AML-193 (cell line): ENCODE measurements around the gene CREB3L4.
"Not testable (repeated sequence)": the region's sequence is repeated elsewhere in the genome, so short reads cannot be mapped to it uniquely, and the experiment has no call there.

Experiments
- DNase-seq, 2 experiments: peaks; one replicate each; lab custom pipeline; 2025; lab: John Stamatoyannopoulos, UW

CREB3L4 gene

DNA sequence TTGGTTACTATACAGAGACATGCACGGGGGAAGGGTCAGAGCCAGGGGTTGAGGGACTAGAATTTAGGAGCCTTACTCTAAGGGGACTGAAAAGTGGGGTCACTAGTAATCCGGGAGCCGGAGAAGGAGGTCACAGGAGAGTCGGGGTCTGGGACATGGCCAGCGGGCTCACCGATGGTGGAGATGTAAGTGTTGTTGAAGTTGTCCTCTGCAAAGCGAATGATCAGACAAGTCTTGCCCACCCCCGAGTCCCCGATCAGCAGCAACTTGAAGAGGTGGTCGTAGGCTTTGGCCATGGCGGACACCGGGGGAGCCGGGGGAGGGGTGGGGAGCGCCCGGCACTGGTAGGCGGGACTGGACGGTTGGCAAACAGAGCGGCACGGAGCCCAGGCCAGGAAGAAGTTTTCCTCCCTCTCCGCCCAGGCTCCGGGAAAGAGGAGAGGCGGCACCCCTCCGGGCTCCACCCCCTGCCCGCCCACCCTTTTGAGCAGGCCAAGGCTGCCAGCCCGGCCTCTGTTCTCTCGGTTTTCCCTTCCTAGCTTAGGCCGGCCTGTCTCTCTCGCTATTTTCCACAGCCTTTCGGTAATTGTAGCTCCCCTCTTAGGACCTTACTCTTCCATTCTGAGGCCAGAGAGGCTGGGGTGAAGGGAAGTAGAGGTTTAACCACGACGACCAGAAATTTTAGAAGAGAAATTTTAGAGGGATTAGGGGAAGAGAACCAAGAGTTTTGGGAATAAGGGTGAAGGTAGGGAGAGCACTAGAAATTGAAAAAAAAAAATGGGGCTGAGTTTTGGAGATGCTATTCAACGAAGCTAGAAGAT lies 18.4 kb downstream of the CREB3L4 start, which contains the start of gene RAB13:
TSS of gene RAB13 (minus strand) at position 399 of the 821 bp plus-strand sequence. CDS start at position 296, 103 bp downstream.
- DNase-seq, result no peak

DNA sequence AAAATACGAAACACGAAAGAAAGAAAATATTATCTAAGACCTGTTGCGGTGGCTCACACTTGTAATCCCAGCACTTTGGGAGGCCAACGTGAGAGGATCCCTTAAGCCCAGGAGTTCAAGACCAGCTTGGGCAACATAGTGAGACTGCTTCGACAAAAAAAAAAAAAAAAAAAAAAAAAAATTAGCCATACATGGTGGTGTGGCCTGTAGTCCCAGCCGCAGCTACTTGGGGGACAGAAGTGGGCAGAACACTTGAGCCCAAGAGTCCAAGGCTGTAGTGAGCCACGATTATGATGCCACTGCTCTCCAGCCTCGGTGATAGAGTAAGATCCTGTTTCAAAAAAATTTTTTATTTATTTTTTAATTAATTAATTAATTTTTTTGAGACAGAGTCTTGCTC lies 19.9 kb downstream of the CREB3L4 start:
- no peak for DNase-seq

DNA sequence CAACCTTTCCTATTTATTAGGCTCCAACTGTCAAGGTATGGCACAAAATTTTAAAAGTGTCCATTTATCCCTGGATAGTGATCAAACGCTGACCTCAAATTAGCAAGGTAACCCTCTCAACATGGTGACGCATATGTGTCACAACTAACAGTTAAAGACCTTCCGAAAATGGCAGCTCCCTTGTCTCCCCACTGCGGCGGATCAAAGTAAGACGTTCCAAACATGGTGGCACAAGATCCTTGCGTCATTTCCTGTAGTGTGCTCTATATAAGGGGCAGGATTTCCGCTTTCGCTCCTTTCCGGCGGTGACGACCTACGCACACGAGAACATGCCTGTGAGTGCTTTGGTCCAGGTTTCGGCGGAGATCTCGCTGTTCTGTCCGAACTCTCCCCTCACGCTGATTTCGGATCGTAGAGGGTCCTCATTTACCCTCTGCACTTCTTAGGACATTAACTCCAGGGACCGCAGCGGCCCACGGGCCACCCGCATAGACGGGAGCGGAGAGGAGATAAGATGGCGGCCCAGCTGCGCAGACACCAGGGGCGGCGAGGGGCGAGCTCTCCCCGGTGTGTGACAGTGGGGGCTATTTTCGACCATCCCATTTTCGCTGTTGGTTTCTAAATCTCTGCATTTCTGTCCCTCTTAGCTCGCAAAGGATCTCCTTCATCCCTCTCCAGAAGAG lies 22.9 kb downstream of the CREB3L4 start, which contains the start of gene RPS27:
TSS of gene RPS27 (plus strand) at position 295 of the 683 bp plus-strand sequence. CDS start at position 330, 35 bp downstream.
- DNase-seq, result peak; percentile 95 to 96

DNA sequence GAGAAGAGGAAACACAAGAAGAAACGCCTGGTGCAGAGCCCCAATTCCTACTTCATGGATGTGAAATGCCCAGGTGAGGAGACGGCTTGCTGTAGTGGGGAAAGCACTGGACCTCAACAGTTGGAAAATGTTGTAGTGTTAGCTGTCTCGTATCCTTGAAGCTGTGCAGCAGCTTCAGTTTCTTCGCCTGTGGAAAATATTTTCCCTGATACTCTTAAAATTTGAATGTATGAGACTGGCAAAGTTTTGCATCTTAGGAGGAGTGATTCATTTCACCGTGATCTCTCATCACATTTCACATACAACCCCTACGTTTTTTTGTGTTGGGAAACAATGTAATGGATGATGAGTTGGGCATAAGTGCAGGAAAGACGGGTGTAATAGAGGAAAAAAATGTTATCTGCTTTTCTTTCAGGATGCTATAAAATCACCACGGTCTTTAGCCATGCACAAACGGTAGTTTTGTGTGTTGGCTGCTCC lies 23.5 kb downstream of the CREB3L4 start:
- DNase-seq, result no peak

DNA sequence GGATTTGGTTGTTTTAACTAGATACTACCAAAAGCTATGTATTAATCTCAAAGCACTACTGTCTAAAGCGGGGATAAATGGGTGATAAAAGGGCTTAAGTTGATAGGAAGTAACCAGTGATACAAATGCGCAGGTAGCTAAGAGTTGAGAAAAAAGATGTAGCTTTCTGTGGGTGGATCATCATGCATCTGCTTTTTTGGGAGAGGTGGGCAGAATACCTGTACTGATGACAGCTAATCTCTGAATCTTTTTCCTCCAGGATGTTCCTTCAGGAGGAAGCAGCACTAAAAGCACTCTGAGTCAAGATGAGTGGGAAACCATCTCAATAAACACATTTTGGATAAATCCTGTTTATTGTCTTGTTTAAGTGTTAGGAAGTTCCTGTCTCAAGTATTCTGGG lies 24.1 kb downstream of the CREB3L4 start:
- DNase-seq, result no peak

DNA sequence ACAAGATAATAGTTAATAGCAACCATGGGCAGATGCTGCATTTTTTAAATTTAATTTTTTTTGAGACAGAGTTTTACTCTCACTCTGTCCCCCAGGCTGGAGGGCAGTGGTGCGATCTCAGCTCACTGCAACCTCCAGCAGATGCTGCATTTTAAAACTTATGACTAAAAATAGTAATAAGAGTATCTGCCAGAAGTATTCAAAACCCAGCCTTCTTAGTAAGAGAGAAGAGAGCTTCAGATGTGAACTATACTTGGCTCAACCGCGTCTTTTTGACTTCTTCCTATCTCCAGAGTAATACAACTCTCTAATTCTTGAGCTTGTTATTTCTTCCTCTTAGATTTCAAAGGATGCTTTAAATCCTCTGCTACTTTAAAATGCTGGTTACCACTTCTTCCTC lies 27.5 kb downstream of the CREB3L4 start:
- no peak for DNase-seq

DNA sequence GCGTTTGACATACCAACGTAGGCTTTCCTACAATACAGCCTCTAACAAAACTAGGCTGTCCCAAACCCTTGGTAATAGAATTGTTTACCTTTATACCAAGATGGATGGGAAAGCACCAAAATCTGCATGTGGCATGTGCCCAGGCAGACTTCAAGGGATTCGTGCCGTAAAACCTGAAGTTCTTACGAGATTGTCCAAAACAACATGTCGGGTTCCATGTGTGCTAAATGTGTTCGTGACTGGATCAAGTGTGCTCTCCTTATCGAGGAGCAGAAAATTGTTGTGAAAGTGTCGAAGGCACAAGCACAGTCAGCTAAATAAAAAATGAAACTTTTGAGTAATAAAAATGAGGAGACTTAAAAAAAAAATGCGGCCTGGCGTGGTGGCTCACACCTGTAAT lies 27.9 kb downstream of the CREB3L4 start:
- no peak for DNase-seq

DNA sequence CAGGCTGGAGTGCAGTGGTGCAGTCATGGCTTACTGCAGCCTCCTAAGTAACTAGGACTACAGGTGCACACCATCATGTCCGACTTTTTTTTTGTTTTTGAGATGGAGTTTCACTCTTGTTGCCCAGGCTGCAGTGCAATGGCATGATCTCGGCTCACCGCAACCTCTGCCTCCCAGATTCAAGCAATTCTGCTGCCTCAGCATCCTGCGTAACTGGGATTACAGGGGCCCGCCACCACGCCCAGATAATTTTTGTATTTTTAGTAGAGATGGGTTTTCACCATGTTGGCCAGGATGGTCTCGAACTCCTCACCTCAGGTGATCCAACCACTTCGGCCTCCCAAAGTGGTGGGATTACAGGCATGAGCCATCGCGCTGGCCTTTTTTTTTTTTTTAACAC lies 29.2 kb downstream of the CREB3L4 start:
- DNase-seq, result not testable (repeated sequence)

DNA sequence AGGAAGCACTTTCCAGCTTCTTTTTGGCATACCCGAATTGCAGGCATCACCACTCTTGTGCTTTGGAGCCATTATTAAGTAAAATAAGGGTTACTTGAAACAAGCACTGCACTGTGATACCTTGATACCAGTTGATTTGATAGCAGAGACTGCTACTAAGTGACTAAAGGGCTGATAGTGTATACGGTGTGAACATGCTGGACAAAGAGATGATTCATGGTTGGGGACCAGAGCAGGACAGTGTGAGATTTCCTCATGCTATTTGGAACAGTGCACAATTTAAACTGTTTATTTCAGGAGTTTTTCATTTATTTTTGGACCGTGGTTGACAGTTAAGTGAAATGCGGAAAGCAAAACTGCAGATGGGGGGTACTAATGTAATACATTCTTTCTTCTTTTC lies 32.7 kb downstream of the CREB3L4 start:
- DNase-seq, result no peak

DNA sequence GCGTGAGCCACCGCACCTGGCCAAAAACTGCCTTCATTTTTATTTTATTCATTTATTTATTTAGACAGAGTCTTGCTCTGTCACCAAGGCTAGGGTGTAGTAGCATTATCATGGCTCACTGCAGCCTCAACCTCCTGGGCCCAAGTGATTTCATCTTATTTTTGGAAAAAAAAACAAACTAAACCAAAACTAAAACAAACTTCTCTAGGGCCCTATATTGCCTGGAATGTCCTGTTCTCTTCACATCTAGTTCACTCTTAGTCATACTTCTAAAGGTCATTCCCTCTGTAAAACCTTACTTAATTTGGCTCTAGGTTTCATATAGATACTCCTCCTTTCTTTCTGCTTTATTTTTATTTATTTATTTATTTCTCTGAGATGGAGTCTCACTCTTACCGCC lies 38.4 kb downstream of the CREB3L4 start:
- DNase-seq, result no peak

DNA sequence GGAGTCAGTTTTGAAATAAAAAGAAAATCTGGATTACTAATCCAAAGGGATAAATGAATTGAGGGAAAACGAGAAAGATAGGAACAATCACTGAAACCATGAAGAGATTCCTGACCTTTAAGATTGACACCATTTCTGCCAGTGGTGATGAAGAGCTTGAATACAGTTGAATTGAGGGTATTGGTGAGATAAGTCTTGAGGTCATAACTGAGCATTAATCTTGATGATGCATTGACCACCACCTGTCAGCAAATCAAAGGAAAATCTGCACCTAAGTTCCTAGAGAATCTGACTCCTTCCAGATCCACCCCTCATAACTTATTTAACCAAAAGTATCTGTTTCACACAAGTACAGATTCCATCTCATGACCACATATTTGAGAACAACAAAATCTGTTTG lies 44.4 kb downstream of the CREB3L4 start:
- DNase-seq, result no peak

DNA sequence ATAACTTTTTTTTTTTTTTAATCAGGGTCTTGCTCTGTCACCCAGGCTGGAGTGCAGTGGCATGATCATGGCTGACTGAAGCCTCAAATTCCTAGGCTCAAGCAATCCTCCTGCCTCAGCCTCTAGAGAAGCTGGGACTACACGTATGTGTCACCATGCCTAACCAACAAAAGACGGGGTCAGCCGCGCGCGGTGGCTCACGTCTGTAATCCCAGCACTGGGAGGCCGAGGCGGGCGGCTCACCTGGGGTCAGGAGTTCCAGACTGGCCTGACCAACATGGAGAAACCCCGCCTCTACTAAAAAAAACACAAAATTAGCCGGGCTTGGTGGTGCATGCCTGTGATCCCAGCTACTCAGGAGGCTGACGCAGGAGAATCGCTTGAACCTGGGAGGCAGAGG lies 44.8 kb downstream of the CREB3L4 start:
- DNase-seq, result not testable (repeated sequence)

DNA sequence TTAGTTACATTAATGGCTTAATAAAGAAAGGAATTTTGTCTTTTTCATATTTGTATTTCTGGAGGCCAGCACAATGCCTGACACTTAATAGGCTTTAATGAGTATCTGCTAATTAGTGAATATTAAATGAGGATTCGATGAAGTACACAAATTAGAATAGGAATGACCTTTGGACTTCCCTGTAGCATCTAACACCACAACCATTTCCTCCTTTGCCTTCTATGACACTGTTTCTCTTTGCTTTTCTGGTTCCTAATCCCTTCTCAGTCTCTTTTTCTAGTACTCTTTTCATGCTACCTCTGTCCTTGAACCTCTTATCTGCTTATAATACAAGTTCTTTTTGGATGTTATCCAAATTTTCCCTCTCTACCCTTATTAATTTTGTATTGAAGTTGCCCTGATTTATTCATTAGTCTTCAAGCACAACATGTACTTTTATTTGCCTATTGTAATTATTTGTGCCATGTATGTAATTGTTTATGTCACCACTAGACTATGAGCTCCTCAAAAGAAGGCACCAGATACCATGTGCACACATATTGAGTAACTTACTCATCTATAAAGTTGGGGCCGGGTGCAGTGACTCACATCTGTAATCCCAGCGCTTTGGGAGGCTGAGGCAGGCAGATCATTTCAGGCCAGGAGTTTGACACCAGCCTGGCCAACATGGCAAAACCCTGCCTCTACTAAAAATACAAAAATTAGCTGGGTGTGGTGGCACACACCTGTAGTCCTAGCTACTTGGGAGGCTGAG lies 46.6 kb downstream of the CREB3L4 start:
- no peak for DNase-seq

DNA sequence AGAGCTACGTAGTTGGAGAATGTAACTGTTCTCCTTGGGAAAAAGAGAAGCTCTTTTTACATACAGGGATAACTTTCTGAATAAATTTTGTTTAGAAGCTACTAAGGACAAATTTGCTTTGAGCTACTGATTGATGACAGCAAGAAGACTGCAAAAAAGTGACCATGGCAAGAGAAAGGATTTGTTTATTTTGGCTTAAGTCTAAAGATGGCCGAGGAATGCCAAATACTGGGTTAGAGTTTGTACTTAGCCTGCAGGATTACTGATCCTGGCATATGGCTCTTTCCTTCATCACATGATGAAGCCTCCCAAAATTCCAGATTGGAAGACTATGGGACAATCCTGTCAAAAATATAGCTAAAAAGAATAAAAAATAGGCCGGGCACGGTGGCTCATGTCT lies 51.6 kb downstream of the CREB3L4 start:
- DNase-seq, result no peak

DNA sequence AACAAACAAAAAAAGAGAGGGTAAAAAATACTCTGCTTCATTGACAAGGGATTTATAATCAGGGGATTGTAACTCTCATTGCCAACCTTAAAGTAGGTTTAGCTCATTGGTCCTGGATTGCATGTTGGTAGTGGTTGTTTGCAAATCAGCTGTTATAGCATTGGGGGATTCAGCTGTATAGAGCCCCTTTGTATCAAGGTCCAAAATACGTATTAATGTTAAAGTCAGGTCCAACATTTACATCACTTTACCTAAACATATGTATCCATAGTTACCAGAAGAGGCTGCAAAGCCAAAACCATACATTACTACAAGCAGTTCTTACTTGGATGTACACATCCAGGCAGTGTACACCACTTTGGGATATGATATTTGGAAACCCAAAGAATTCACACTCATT lies 52.2 kb downstream of the CREB3L4 start:
- no peak for DNase-seq
